SIG-M5 treated with dmso at 0.1 percent for 504 hours (cell line): ENCODE results near the gene INSM1.

Source experiments
- DNase-seq: peaks from one replicate; lab custom pipeline; 2025; ENCODE audit not compliant: unreplicated experiment; lab: John Stamatoyannopoulos, UW

The INSM1 gene

DNA sequence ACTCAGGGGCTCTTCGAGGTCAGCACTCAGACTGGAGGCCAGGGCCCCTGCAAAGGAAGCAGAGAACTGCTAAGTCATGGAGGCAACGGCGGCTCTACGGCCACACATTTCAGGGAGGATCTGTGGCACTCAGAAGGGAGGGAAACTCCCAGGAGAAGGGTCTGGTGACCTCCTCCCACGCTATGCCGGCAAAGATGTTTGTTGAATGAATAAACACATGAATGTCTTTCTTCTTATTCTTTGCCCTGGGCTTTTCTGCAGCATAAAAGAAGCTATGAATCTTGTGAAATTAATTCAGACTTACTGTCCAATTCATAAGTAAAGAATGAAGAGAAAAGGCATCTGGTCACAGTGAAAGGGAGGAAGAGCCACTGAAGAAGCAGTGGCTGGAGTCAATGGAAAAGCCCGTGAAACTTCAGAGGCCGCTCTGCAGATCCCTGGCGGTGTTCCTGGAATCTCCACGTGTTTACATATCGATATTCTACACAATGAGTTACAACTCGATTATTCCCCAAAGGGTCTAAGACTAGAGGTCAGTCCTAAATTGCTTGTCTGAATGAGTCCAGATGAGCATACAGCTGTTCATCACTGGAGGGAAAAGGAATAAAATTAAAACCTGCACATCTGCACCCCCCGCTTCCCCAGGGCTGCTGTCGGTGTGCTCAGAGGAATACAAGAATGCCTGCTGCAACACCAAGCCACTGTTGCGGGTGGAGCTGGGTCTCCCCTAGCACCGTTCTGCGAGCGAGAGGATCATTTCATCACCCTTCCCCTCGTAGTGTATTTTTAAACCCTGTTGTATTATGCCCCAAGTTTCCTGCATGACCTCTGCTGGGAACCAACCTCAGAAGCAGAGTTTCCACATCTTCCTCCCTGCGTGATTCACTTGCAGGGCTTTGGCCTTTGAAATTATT is 25.6 kb downstream of the INSM1 start:
- DNase-seq, result peak; percentile 84

DNA sequence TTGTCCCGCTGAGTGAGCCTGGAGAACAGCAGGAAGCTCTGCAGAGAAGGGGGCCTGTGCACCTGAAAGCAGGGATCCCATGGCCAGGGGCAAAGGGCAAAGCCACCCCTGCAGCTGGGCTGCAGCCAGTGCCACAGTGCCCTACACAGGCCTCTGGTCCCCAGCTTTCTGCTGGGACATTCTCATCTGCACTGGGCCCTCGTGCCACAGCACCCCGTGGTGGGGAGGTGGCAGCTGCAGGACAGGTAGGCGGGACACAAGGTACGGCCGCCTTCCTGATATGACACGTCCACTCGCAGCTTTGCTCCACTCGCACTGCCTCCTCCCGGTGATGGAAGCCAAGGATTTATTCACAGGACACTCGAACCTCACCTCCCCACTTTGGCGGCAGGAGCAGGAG is 27.2 kb downstream of the INSM1 start:
- no peak for DNase-seq

DNA sequence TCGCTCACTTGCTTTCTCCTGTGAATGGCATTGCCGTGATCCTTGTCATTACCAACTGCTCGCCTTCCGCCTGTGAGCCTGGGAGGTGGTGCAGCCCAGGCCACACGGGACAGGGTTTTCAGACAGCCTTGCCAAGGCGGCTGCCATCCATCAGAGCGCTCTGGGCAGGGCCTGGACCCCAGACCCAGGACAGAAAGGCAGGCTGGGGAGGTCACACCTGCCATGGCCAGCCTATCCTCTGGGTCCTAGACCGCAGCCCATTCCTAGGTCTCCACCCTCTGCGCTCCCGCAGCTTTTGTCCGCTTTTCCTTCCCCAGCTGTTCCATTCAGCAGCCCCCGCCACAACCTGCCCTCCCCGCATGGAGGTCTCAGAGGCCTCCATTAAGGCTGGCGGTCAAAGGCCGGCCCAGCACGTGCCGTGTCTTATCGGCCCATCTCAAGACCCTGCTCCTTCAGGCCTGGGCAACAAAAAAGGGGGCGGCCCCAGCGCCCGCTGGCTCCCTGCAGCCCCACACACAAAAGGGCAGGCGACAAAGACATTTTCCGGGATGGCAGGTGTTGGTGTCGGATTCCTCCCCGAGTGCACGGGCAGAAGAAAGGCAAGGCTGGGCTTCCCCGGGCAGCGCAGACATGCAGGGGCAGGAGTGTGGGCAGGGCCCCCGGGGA is 28.1 kb downstream of the INSM1 start:
- DNase-seq, result no peak

DNA sequence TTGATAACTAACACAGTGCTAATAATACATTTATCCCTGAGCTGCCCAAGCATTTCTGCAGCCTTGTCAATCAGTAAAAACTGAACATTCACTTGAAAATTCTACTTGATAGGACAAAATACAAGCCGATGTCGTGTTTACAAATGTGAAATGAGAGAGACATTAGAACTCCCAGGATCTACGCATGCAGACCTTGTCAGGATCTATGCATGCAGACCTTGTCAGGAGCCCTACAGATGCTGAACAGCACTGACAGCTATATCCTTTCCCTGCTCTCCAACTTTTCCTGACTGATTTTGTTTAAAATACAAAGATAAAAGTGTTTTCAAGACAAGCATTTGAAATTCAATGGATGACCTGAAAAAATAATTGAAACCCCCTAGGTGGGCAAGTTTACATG is 28.9 kb downstream of the INSM1 start:
- DNase-seq, result no peak

DNA sequence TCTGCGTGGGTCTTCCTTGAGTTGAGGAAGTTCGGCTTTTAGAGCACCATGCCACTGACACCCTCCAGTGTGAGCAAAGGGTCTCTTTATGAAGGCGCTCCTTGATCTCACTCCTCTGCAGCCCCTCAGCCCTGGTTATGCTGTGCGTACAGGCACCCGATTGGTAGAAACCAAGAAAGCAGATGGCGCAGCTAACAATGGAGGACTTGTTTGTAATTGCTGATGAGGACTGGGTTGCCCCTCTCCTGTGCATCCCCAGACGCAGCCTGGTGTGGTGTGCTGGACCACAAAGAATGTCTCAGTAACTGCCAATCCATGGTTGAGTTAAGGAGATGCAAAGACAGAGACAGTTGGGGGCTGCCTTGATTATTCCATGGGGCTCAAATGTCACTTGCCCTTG is 30.2 kb downstream of the INSM1 start:
- DNase-seq, result no peak

DNA sequence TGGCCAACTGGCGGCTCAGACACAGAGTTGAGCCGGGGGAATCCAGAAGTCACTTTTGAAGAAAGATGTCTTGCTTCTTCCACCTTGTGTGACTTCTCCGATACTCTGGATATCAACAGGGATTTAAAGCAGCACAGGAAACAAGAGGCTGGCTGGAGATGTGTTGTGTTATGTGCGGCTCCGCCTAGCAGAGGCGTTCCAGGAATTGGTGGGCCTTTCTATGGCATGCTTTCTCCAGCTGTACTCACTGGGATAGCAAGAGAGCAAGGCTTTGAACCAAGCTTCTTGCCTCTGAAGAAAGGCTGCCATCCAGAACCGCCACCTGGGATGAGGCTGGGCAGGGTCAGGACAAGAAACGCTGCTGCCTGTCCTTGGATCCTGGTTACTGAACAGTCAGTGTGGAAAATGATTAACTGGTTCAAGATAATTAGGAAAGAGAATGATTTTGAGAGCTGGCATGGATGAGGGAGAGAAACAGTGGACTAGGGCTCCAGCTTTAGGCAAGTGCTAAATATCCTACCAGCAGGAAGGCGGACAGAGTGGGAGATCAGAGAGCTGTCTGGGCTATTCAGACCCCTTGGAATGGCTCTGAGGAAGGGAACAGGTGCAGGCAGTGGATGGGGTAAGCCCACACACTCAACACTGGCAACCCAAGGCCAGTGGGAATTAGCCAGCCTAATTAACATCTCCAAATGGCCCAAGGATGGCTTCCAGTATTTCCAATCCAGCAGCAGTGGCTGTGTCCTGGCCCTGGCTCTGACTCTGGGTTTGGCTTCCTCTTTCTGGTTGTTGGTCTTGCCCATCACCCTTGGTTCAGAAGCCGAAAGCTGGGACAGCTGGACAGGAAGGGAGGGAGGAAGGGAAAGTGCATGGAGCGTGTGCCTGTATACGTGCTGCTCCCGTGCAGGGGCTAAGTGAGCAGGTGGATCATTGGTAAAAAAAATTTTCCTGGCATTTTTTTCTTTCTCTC is 31.9 kb downstream of the INSM1 start:
- no peak for DNase-seq

DNA sequence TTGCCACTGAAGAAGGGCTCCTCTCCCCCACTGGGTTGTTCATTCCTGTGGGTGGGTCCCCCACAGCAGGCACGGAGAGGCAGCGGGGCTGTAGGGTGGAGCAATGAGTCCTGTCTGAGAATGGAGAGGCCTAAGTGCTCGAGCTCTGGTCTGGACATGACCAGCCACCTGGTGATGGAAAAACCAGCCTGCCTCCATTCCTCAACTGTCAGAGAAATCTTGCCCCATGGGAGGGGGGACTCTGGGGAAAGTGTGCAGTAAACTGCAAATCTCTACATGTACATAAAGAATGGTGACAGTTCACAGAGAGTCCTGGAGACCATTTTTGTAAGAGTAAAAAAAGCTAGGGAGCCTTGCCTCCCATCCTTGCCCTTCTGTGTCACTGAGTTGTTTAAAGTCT is 34.1 kb downstream of the INSM1 start:
- no peak for DNase-seq

DNA sequence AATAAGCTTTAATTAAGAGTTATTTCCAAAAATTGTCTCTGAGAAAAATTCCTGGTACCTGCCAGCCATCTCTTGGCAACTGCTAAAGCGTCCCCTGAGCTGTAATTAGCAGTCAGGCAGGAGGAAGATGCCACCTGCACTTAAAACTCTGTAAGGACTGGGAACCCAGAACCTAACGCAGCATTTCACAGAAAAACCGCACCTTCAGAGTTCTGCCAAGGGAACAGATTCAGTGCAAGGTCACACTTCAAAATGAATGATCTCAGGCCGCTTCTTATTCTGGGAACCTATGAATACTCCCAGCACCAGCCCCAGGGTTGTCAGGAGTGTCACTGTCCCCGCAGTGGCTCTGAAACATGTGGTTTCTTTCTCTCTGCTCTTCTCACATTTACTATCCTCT is 36.7 kb downstream of the INSM1 start:
- DNase-seq, result no peak

DNA sequence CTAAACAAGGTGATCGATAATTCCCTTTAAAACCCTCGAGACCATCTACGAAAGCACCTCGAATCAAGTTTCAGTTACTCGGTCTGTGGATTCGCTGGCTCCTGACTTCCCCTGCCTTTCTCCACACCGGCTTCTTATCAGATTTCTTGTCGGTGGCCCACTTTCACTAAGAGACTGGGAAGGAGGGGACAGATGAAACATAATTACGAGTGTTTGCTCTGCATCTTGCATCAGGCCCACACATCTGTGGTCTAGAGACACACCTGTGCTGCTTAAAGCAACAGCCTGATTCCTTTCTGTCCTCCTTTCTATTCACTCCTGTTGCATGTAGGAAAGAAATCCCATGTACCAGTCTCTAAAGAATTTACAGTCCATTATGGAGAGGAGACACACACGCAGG is 37.7 kb downstream of the INSM1 start:
- DNase-seq, result no peak

DNA sequence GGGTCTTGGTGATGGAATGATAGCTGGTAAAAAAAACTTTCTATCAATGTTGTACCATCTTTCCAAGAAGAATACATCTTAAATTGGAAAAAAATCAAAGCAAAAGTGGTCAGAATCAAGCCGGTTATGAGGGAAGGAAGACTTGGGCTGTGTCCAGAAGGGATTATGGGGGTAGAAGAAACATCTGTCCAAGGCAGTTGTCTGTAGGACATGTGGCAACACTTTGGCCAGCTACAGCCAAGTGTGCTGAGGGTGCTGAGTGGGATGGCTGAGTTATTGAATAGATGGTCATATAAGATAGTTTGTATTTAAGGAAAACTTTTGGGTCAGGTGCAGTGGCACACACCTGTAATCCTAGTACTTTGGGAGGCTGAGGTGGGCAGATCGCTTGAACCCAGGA is 38.4 kb downstream of the INSM1 start:
- DNase-seq, result no peak

DNA sequence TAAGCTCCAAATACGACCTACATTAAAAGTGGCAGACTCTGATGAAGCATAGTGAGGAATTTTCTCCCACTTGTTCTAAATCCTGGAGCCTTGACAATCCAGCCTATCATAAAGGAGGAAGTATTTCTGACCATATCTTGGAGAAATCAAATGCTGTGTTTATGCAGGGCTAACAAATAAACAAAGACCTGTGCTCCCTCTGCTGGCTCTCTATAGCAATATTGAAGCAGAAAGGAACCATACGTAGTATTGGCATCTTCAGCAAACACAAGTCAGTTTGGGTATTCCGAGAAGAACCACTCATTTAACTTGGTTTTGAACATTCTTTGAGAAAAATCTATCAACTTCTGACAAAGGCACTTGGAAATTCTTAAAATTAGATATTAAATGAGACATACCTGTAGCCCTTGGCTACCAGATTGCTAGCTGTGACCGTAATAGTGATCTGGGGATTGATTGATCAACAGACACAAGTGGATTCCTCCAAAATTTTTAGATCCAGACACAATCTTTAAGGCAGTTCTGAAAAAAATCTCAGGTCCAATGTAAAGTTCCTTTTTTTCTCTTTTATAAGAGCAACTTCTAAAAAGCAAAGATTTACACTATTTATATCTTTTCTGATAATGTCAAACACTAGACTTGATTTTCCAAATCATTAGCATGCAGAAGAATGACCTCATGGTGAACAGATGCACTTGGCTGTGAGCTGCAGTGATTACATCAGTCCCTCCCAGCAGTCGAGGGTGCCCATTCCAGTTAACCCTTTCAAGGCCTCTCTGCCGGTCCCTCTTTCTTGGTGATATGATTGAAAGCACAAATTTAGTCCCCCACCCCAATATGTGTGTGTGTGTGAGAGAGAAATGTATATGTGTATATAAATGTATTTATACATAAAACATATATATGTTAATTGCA is 40.2 kb downstream of the INSM1 start:
- peak; percentile 30 for DNase-seq

DNA sequence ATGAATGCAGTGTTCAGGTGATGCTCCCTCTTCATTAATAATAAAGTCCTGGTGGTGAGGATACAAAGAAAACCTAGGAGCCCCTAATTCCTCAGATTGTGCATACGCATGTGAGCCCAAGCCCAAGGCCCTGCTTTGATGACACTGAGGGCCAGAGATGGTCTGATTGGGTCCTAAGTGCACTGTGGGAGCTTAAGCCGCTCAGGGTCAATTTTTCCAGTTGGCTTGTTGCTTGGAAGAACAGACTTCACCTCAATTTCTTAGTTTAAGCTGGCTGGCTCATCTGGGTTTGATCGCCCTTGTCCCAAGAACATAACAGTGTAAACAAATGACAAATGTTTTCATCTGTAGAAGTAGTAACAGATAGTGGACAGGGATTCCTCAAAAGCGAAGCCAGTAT is 41.4 kb downstream of the INSM1 start:
- DNase-seq, result no peak

DNA sequence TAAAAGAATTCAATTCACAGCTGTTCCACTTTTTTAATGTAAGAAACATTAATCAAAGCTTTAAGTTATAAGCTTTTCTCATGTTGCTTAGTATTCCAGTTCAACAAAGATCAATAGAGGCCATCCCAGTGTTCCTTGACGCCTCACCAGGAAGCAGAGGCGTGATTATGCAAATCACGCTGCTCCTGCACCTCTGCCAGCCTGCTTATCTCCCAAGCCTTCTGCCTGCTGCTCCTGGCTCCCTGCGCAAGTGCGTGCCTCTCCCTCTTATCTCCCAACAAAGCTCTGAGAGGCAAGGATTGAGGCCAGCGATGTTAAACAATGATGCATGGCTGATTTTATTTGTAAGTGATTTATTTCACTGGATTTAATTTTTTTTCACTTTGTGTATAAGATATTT is 42.8 kb downstream of the INSM1 start:
- DNase-seq, result no peak

DNA sequence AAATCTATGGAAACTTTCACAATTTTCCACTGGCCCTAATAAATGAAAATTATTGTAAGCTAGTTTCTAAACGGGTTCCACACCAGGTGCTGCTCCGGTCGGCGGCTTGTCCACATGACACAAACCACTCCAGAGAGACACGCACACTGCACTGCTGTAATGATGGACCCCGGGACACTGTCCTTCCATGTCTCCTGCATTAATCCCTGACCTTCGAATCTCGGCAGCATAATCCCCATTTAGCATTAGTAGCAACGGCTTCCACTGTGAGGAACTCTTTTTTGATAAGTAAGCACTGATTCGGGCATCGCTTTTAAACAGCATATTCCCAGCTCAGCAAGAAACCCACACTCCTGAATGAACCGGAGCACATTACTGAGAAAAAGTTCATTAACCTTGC is 43.5 kb downstream of the INSM1 start:
- DNase-seq, result no peak

DNA sequence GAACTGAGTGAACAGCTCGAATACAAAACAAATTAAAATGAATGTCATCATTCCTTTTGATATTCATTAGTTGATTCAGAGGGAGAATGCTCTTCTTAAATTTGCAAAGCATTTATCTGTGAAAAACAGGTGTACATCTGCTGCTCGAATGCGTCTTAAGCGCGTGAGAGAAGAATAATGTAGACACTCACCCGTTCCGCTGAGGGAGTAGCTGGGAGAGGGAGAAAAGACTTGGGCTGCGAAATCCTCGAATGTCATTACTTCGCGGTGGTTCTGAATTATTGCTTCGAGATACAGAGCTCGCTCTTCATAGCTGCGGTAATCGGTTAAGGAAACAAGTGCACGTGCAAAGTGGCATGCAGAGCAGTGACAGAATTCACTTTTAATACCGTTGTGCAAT is 43.9 kb downstream of the INSM1 start:
- DNase-seq, result no peak

DNA sequence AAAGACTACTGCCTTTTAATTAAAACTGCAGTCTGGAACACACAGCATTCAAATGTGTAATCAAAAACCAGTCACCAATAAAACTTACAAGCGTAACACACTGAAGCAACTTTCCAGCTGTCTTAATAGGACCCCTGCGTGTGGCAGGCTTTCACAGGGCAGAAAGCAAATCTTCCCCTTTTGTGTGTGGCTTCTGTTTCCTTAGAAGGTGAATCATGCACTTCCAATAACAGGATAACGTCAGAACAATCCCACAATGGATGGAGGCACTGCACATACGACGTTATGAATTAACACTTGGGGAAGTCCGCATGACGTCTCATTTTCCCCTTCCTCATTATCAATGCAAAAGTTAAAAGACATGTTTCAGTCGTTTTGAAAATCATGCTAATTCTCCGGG is 44.8 kb downstream of the INSM1 start:
- no peak for DNase-seq

DNA sequence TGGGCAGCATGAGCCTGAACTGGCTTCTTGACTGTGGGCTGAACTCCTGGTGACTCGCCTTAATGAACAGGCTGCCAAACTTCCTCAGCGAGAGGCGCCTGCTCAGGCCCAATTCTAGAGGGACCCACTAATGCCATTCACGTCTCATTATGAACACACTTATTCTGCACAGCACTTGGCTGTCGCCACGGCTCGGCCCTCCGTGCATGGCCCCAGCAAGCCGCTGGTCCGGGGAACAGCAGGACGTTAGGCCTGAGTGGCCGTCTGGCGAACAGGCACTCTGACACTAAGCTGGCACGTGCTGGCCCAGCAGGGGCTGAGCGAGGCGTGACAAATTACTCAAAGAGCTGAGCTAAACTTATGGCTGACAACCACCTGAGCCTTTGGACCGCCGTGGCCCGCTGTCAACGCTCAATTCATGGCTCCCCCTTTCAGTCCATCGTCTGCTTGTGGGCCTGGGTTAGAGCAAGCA is 45.9 kb downstream of the INSM1 start:
- DNase-seq, result no peak

DNA sequence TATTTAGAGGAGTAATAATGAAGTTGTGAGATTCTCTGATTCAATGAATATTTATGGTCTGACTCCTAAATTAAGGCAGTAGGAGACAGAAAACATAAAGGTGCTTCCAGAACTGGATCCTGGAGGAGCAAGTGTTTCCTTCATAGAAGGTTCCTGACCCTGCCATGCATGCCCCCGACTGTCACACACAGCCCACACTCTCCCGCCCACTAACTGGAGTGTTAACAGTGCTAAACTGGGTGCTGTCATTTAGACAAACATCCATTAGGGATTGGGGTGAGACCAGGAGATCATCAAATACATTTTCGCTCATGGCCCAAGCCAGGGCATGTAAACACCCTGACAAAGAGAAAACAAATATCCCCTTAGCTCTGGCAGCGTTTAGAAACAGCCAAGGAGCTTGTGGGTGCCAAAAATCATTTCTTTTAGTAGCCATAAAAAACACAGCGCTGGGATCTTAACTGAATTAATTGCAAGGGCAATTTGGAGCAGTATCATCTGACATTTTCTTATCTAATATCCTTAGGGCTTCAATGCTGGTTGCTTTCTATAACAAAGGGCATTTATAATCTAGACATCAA is 46.8 kb downstream of the INSM1 start:
- DNase-seq, result no peak

DNA sequence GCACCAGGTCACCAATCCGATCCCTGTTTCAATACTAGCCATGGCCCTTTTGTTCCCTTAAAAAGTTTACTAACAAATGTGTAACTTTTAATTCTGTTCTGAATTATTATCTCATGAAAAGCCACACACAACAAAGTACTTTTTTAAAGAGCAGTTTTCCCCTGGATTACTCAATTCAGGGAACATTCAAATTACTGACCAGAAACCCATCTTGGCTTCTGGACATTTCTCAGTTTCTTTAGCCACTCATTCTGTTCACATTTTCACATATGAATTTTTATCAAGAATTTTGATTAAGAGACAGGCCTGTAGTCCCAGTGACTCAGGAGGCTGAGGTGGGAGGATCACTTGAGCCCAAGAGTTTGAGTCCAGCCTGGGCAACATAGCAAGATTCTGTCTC is 47.4 kb downstream of the INSM1 start:
- DNase-seq, result no peak
